Epithelial cell of esophagus (primary cell): ENCODE data around the gene MAPK12.

ENCODE experiments used
- DNase-seq: peaks from one replicate; pipeline ENCODE4 v3.0.0; 2010; ENCODE audit warnings: low read depth
- H3K4me3 ChIP-seq: 2 replicates; pipeline ENCODE4 v1.5.1; 2011; ENCODE audit warnings: mild to moderate bottlenecking, low read length, control low read depth
- CTCF ChIP-seq: IDR thresholded peaks from 2 replicates; pipeline ENCODE4 v1.5.1; 2011; ENCODE audit warnings: low read depth, mild to moderate bottlenecking, low read length, control low read depth, inconsistent platforms; ENCODE audit not compliant: insufficient read depth; ENCODE audit errors: missing control alignments

The MAPK12 gene

GRCh38 chr22:50255607-50256006 is 5.9 kb downstream of the MAPK12 start:
- DNase-seq = no peak
- TF ChIP-seq CTCF = no peak
- H3K4me3 ChIP-seq = no peak overlapping the region

GRCh38 chr22:50255099-50255498 is 6.4 kb downstream of the MAPK12 start:
- DNase-seq = no peak
- no peak for TF ChIP-seq CTCF
- no peak overlapping the region for H3K4me3 ChIP-seq

- DNase-seq = no peak
- H3K4me3 ChIP-seq = no peak overlapping the region
- TF ChIP-seq CTCF = no peak
Observed at GRCh38 chr22:50253941-50254340, 7.5 kb downstream of the MAPK12 start.

GRCh38 chr22:50253046-50253915 is 8.2 kb downstream of the MAPK12 start:
- no peak overlapping the region for H3K4me3 ChIP-seq
- no peak for TF ChIP-seq CTCF
- DNase-seq = no peak

GRCh38 chr22:50252082-50253045 is 9.1 kb downstream of the MAPK12 start:
- DNase-seq = peak; percentile 77
- no peak overlapping the region for H3K4me3 ChIP-seq
- peak; percentile 79 for TF ChIP-seq CTCF

- TF ChIP-seq CTCF = no peak
- peak overlapping the region; percentile 74 for H3K4me3 ChIP-seq
- DNase-seq = no peak
Observed at GRCh38 chr22:50251477-50252081, 9.9 kb downstream of the MAPK12 start.
